HepG2 (cell line): Measurements from ENCODE around the gene GSK3A. TPM values are rescaled to one million over a fixed set of nuclear protein-coding genes. Genes with fewer than 3 reads are reported as not detected.

Experiments used
- AGO1 ChIP-seq: fragments of 200-400 bp; formaldehyde crosslinking; IDR thresholded peaks from 2 replicates; pipeline ENCODE4 v1.6.1; 2017; ENCODE audit warnings: mild to moderate bottlenecking, low read depth, low read length, moderate library complexity; ENCODE audit not compliant: poor library complexity, severe bottlenecking
- CBFB ChIP-seq: sonication (generic); formaldehyde crosslinking; IDR thresholded peaks from 2 replicates; pipeline ENCODE4 v1.4.0; 2020; ENCODE audit warnings: missing genetic modification reagents
- CREM ChIP-seq, 2 experiments: sonication (generic) in 1 of 2; formaldehyde crosslinking in 1 of 2; IDR thresholded peaks; 2 replicates each; pipeline versions ENCODE4 v1.4.0 to v1.6.1; 2016 to 2020; ENCODE audit warnings: antibody characterized with exemption in 1 of 2, mild to moderate bottlenecking in 1 of 2, missing genetic modification reagents in 1 of 2
- FOXJ3 ChIP-seq: sonication (generic); formaldehyde crosslinking; IDR thresholded peaks from 2 replicates; pipeline ENCODE4 v1.4.0; 2020; ENCODE audit warnings: missing genetic modification reagents, mild to moderate bottlenecking, borderline replicate concordance
- GABPB1 ChIP-seq: IDR thresholded peaks from 2 replicates; pipeline ENCODE4 v1.6.1; 2016; ENCODE audit warnings: mild to moderate bottlenecking, missing genetic modification reagents, moderate library complexity, missing compliant biosample characterization
- GPN1 ChIP-seq: sonication (generic); formaldehyde crosslinking; IDR thresholded peaks from 2 replicates; pipeline ENCODE4 v1.5.1; 2020; ENCODE audit warnings: missing genetic modification reagents, borderline replicate concordance
- HOXA5 ChIP-seq: sonication (generic); formaldehyde crosslinking; IDR thresholded peaks from 2 replicates; pipeline ENCODE4 v1.4.0; 2020; ENCODE audit warnings: missing genetic modification reagents
- MED8 ChIP-seq: sonication (generic); formaldehyde crosslinking; IDR thresholded peaks from 2 replicates; pipeline ENCODE4 v1.8.1; 2023; ENCODE audit warnings: mild to moderate bottlenecking, missing genetic modification reagents; ENCODE audit not compliant: insufficient replicate concordance
- MIER2 ChIP-seq: IDR thresholded peaks from 2 replicates; pipeline ENCODE4 v1.6.1; 2016; ENCODE audit warnings: missing biosample characterization, missing genetic modification reagents
- MIER3 ChIP-seq: IDR thresholded peaks from 2 replicates; pipeline ENCODE4 v1.6.1; 2016; ENCODE audit warnings: missing compliant biosample characterization, borderline replicate concordance
- MXI1 ChIP-seq: IDR thresholded peaks from 3 replicates; pipeline ENCODE4 v1.6.1; 2012; ENCODE audit warnings: low read depth, low read length, inconsistent platforms, borderline replicate concordance
- NR0B2 ChIP-seq: sonication (generic); formaldehyde crosslinking; IDR thresholded peaks from 2 replicates; pipeline ENCODE4 v1.4.0; 2020; ENCODE audit warnings: mild to moderate bottlenecking, missing genetic modification reagents
- PCBP2 ChIP-seq: fragments of 200-400 bp; formaldehyde crosslinking; optimal IDR thresholded peaks from 2 replicates; pipeline ENCODE3; 2018; ENCODE audit warnings: low read length, low read depth; ENCODE audit not compliant: poor library complexity, severe bottlenecking
- RAD51 ChIP-seq: fragments of 450-650 bp; IDR thresholded peaks from 2 replicates; pipeline ENCODE4 v1.6.1; 2016; ENCODE audit warnings: borderline replicate concordance
- SP5 ChIP-seq: IDR thresholded peaks from 2 replicates; pipeline ENCODE4 v1.6.1; 2016; ENCODE audit warnings: low read depth, borderline replicate concordance
- ZBTB1 ChIP-seq: sonication (generic); formaldehyde crosslinking; IDR thresholded peaks from 2 replicates; pipeline ENCODE4 v1.4.0; 2020; ENCODE audit warnings: missing genetic modification reagents, borderline replicate concordance
- ZBTB21 ChIP-seq: sonication (generic); formaldehyde crosslinking; IDR thresholded peaks from 2 replicates; pipeline ENCODE4 v1.4.0; 2020; ENCODE audit warnings: missing genetic modification reagents
- ZBTB3 ChIP-seq: sonication (generic); formaldehyde crosslinking; IDR thresholded peaks from 2 replicates; pipeline ENCODE4 v1.4.0; 2020; ENCODE audit warnings: low read depth, mild to moderate bottlenecking, moderate library complexity, missing genetic modification reagents, borderline replicate concordance
- ZBTB7A ChIP-seq: sonication (generic); formaldehyde crosslinking; IDR thresholded peaks from 2 replicates; pipeline ENCODE4 v1.8.0; 2022; ENCODE audit warnings: mild to moderate bottlenecking, missing genetic modification reagents
- ZBTB8A ChIP-seq: sonication (generic); formaldehyde crosslinking; IDR thresholded peaks from 2 replicates; pipeline ENCODE4 v1.4.0; 2020; ENCODE audit warnings: mild to moderate bottlenecking, low read depth, missing genetic modification reagents, borderline replicate concordance
- ZFP36L1 ChIP-seq: sonication (generic); formaldehyde crosslinking; IDR thresholded peaks from 2 replicates; pipeline ENCODE4 v1.8.0; 2022; ENCODE audit warnings: mild to moderate bottlenecking, missing genetic modification reagents, moderate library complexity
- ZFP37 ChIP-seq: sonication (generic); formaldehyde crosslinking; IDR thresholded peaks from 2 replicates; pipeline ENCODE4 v1.4.0; 2020; ENCODE audit warnings: missing genetic modification reagents, borderline replicate concordance
- ZNF207 ChIP-seq: fragments of 450-650 bp; IDR thresholded peaks from 2 replicates; pipeline ENCODE4 v1.6.1; 2016; ENCODE audit warnings: antibody characterized with exemption, borderline replicate concordance
- ZNF33A ChIP-seq: sonication (generic); formaldehyde crosslinking; IDR thresholded peaks from 2 replicates; pipeline ENCODE4 v1.5.1; 2020; ENCODE audit warnings: missing genetic modification reagents, mild to moderate bottlenecking, moderate library complexity, borderline replicate concordance
- ZNF451 ChIP-seq: sonication (generic); formaldehyde crosslinking; IDR thresholded peaks from 2 replicates; pipeline ENCODE4 v1.5.0; 2020; ENCODE audit warnings: mild to moderate bottlenecking, missing genetic modification reagents
- ZNF543 ChIP-seq: sonication (generic); formaldehyde crosslinking; IDR thresholded peaks from 2 replicates; pipeline ENCODE4 v1.4.0; 2020; ENCODE audit warnings: mild to moderate bottlenecking, missing genetic modification reagents
- ZNF589 ChIP-seq: sonication (generic); formaldehyde crosslinking; conservative IDR thresholded peaks from 2 replicates; pipeline ENCODE4 v1.8.0; 2022; ENCODE audit warnings: mild to moderate bottlenecking, moderate library complexity, missing genetic modification reagents
- ZNF644 ChIP-seq: IDR thresholded peaks from 2 replicates; pipeline ENCODE4 v1.6.1; 2016; ENCODE audit warnings: low read depth
- ZNF850 ChIP-seq: sonication (generic); formaldehyde crosslinking; conservative IDR thresholded peaks from 2 replicates; pipeline ENCODE4 v1.9.0; 2021; ENCODE audit warnings: mild to moderate bottlenecking, missing genetic modification reagents
- polyA plus RNA-seq, 8 experiments: library from polyadenylated mRNA; depleted of rRNA in 3 of 8; stranded (reverse) in 7 of 8; unstranded in 1 of 8; fragments of >200 nt; fragmentation: Illumina TruSeq in 4 of 8; extraction: Trizol in 4 of 8; gene quantifications; 2 replicates each; pipeline versions ENCODE4 v1.2.1 to v1.2.3, GENCODE V29; 2011 to 2016; ENCODE audit warnings: low read depth in 4 of 8, missing spikeins in 1 of 8, mixed read lengths in 1 of 8; ENCODE audit not compliant: insufficient read depth in 1 of 8
- total RNA-seq, 5 experiments: library from RNA; depleted of rRNA; stranded (reverse); fragments of >200 nt; fragmentation: Illumina TruSeq; extraction: Trizol; gene quantifications; 2 replicates each; pipeline ENCODE4 v1.2.3, GENCODE V29; 2016; ENCODE audit warnings: low read depth in 1 of 5
- TF ChIP-seq, protein P1 (sequence below): IDR thresholded peaks from 2 replicates; pipeline ENCODE4 v1.6.1; 2018; ENCODE audit warnings: missing genetic modification reagents, mild to moderate bottlenecking, missing compliant biosample characterization

The GSK3A gene
- total and polyA plus RNA-seq, 2 of the 13 experiments (the other 11 are each of a cell fraction or from before 2014, with no cell fraction given): 16.9 to 52.5 TPM

GRCh38 chr19:42283188-42284065, 41.0 kb upstream of the GSK3A start (continued):
- TF ChIP-seq, protein P1, sequence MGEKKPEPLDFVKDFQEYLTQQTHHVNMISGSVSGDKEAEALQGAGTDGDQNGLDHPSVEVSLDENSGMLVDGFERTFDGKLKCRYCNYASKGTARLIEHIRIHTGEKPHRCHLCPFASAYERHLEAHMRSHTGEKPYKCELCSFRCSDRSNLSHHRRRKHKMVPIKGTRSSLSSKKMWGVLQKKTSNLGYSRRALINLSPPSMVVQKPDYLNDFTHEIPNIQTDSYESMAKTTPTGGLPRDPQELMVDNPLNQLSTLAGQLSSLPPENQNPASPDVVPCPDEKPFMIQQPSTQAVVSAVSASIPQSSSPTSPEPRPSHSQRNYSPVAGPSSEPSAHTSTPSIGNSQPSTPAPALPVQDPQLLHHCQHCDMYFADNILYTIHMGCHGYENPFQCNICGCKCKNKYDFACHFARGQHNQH (CRISPR knock-in tag): no peak
- no peak for TF ChIP-seq GPN1
- no peak for TF ChIP-seq MED8 (CRISPR knock-in tag)
- TF ChIP-seq RAD51: no peak
- TF ChIP-seq AGO1: no peak
- no peak for TF ChIP-seq ZBTB8A (CRISPR knock-in tag)
- no peak for TF ChIP-seq ZNF543 (CRISPR knock-in tag)
- TF ChIP-seq ZNF33A (CRISPR knock-in tag): no peak
- no peak for TF ChIP-seq HOXA5 (CRISPR knock-in tag)
- TF ChIP-seq MIER3: no peak
- TF ChIP-seq ZNF644 (CRISPR knock-in tag): no peak
- TF ChIP-seq FOXJ3: no peak
- TF ChIP-seq ZNF207: no peak
- TF ChIP-seq ZFP36L1 (CRISPR knock-in tag): no peak
- TF ChIP-seq CBFB (CRISPR knock-in tag): no peak
- TF ChIP-seq ZNF589 (CRISPR knock-in tag): no peak
- no peak for TF ChIP-seq ZBTB21 (CRISPR knock-in tag)
- no peak for TF ChIP-seq ZBTB3
- TF ChIP-seq ZNF850 (CRISPR knock-in tag): no peak
- peak; percentile 49; the same call in 1 of the 2 replicates for TF ChIP-seq GABPB1 (CRISPR knock-in tag)
- TF ChIP-seq PCBP2: no peak
- TF ChIP-seq ZNF451 (CRISPR knock-in tag): no peak; the same call in 1 of the 2 replicates
- no peak for TF ChIP-seq ZFP37
- peak; percentile 20; the same call in 1 of the 3 replicates for TF ChIP-seq MXI1
- TF ChIP-seq ZBTB7A (CRISPR knock-in tag): no peak
- no peak for TF ChIP-seq NR0B2 (CRISPR knock-in tag)
- peak; percentile 50; the same call in 1 of the 2 replicates for TF ChIP-seq SP5 (CRISPR knock-in tag)
- no peak for TF ChIP-seq MIER2 (CRISPR knock-in tag)
- no peak for TF ChIP-seq ZBTB1
- TF ChIP-seq CREM (IDR thresholded peaks at IDR 0.05): no peak
- TF ChIP-seq CREM (CRISPR knock-in tag; IDR thresholded peaks at IDR 0.05): no peak
